BE2C (cell line): Measurements from ENCODE around the gene RIOX2.

Source experiments
- DNase-seq: peaks from one replicate; pipeline ENCODE4 v3.0.0-alpha.2; 2020
- H3K27me3 ChIP-seq: fragments of 250-450 bp; sonication (Bioruptor Pico); 2 replicates; pipeline ENCODE4 v1.5.1; 2020; ENCODE audit warnings: mild to moderate bottlenecking
- H3K36me3 ChIP-seq: fragments of 250-450 bp; sonication (Bioruptor Pico); 2 replicates; pipeline ENCODE4 v1.5.1; 2020; ENCODE audit warnings: mild to moderate bottlenecking
- H3K4me1 ChIP-seq: fragments of 250-450 bp; sonication (Bioruptor Pico); 2 replicates; pipeline ENCODE4 v1.5.1; 2020
- H3K4me3 ChIP-seq: 2 replicates; pipeline ENCODE4 v1.5.1; 2011; ENCODE audit warnings: low read depth, low read length
- H3K9me3 ChIP-seq: fragments of 250-450 bp; sonication (Bioruptor Pico); 2 replicates; pipeline ENCODE4 v1.5.1; 2020
- CTCF ChIP-seq: IDR thresholded peaks from 2 replicates; pipeline ENCODE4 v1.5.1; 2012; ENCODE audit warnings: mild to moderate bottlenecking, low read depth, low read length

The RIOX2 gene

GRCh38 chr3:97970956-97971620 is 1.1 kb downstream of the RIOX2 start:
- Histone ChIP-seq H3K4me3 (peak overlapping the region; percentile 74), H3K9me3 (no peaks in the 10 kb centered on the region), H3K27me3 (no peaks in the 10 kb centered on the region), H3K4me1 (no peaks in the 10 kb centered on the region; the same call in 1 of the 2 replicates), H3K36me3 (peaks cover 12% of the 10 kb centered on the region)
- DNase-seq, result no peak
- TF ChIP-seq CTCF, result no peak

GRCh38 chr3:97970156-97970555 is 2.1 kb downstream of the RIOX2 start:
- Histone ChIP-seq H3K9me3 (no peaks in the 10 kb centered on the region), H3K27me3 (no peaks in the 10 kb centered on the region), H3K4me3 (peak overlapping the region; percentile 74), H3K36me3 (peaks cover 18% of the 10 kb centered on the region), H3K4me1 (no peaks in the 10 kb centered on the region; the same call in 1 of the 2 replicates)
- no peak for TF ChIP-seq CTCF
- DNase-seq, result no peak

GRCh38 chr3:97969541-97969940 is 2.7 kb downstream of the RIOX2 start:
- no peaks in the 10 kb centered on the region for H3K27me3 ChIP-seq
- no peaks in the 10 kb centered on the region for H3K9me3 ChIP-seq
- no peaks in the 10 kb centered on the region; the same call in 1 of the 2 replicates for H3K4me1 ChIP-seq
- no peak for DNase-seq
- no peak for TF ChIP-seq CTCF
- H3K4me3 ChIP-seq, result peak overlapping the region; percentile 74; the same call in 1 of the 2 replicates
- H3K36me3 ChIP-seq, result peaks cover 18% of the 10 kb centered on the region

- H3K4me3 ChIP-seq, result no peak overlapping the region
Measured at GRCh38 chr3:97968376-97968775, 3.9 kb downstream of the RIOX2 start.

GRCh38 chr3:97967966-97968365 is 4.3 kb downstream of the RIOX2 start:
- Histone ChIP-seq H3K9me3 (no peaks in the 10 kb centered on the region), H3K4me3 (no peak overlapping the region), H3K27me3 (no peaks in the 10 kb centered on the region), H3K4me1 (no peaks in the 10 kb centered on the region; the same call in 1 of the 2 replicates), H3K36me3 (peaks cover 23% of the 10 kb centered on the region)
- DNase-seq, result no peak
- TF ChIP-seq CTCF, result peak; percentile 39

More at GRCh38 chr3:97968376-97968775, 3.9 kb downstream of the RIOX2 start:
- H3K4me1 ChIP-seq, result no peaks in the 10 kb centered on the region; the same call in 1 of the 2 replicates
- H3K36me3 ChIP-seq, result peaks cover 23% of the 10 kb centered on the region
- DNase-seq, result no peak
- no peaks in the 10 kb centered on the region for H3K27me3 ChIP-seq
- no peak for TF ChIP-seq CTCF
- H3K9me3 ChIP-seq, result no peaks in the 10 kb centered on the region

GRCh38 chr3:97960993-97961766 is 11.1 kb downstream of the RIOX2 start:
- DNase-seq, result no peak

More at GRCh38 chr3:97960993-97961766, 11.1 kb downstream of the RIOX2 start:
- peaks cover 39% of the 10 kb centered on the region for H3K36me3 ChIP-seq
- H3K9me3 ChIP-seq, result no peaks in the 10 kb centered on the region
- H3K4me1 ChIP-seq, result no peaks in the 10 kb centered on the region
- no peaks in the 10 kb centered on the region for H3K27me3 ChIP-seq
- H3K4me3 ChIP-seq, result no peak overlapping the region
- TF ChIP-seq CTCF, result no peak
